H9 (cell line): ENCODE results near the gene CDH3. TPM values are rescaled to one million over a fixed set of nuclear protein-coding genes. Genes with fewer than 3 reads are reported as not detected.

ENCODE experiments used
- DNase-seq: peaks from one replicate; pipeline ENCODE4 v3.0.0-alpha.2; 2017
- H2AFZ ChIP-seq: one replicate; pipeline ENCODE4 v1.6.1; 2013; ENCODE audit warnings: mild to moderate bottlenecking, low read length, control low read depth, moderate library complexity
- H2AK5ac ChIP-seq: 2 replicates; pipeline ENCODE4 v1.6.1; 2013; ENCODE audit warnings: low read length, control low read depth, mixed read lengths; ENCODE audit not compliant: insufficient read length
- H2BK120ac ChIP-seq: one replicate; pipeline ENCODE4 v1.6.1; 2013; ENCODE audit warnings: low read depth, mild to moderate bottlenecking, low read length, control low read depth, inconsistent platforms; ENCODE audit not compliant: poor library complexity, severe bottlenecking
- H2BK12ac ChIP-seq: 2 replicates; pipeline ENCODE4 v1.6.1; 2013; ENCODE audit warnings: low read length, control low read depth, mixed read lengths, low read depth; ENCODE audit not compliant: insufficient read length
- H2BK15ac ChIP-seq: 2 replicates; pipeline ENCODE4 v1.6.1; 2013; ENCODE audit warnings: low read depth, low read length, control low read depth
- H2BK20ac ChIP-seq: one replicate; pipeline ENCODE4 v1.6.1; 2013; ENCODE audit warnings: low read depth, mild to moderate bottlenecking, low read length, control low read depth, inconsistent platforms; ENCODE audit not compliant: poor library complexity, severe bottlenecking
- H2BK5ac ChIP-seq: 2 replicates; pipeline ENCODE4 v1.6.1; 2013; ENCODE audit warnings: low read length, control low read depth, mixed read lengths; ENCODE audit not compliant: insufficient read length
- H3K14ac ChIP-seq: 2 replicates; pipeline ENCODE4 v1.6.1; 2013; ENCODE audit warnings: low read length, control low read depth; ENCODE audit not compliant: insufficient read depth
- H3K18ac ChIP-seq: 2 replicates; pipeline ENCODE4 v1.6.1; 2013; ENCODE audit warnings: low read depth, mild to moderate bottlenecking, mixed read lengths, low read length, control low read depth; ENCODE audit not compliant: insufficient read length
- H3K23ac ChIP-seq: 2 replicates; pipeline ENCODE4 v1.6.1; 2013; ENCODE audit warnings: low read length, control low read depth, mixed read lengths, low read depth; ENCODE audit not compliant: insufficient read length
- H3K23me2 ChIP-seq: 2 replicates; pipeline ENCODE4 v1.6.1; 2013; ENCODE audit warnings: low read depth, mild to moderate bottlenecking, mixed read lengths, low read length, control low read depth; ENCODE audit not compliant: insufficient read length, poor library complexity, severe bottlenecking
- H3K27ac ChIP-seq: 2 replicates; pipeline ENCODE4 v1.5.1; 2013; ENCODE audit warnings: low read length, control low read depth, mixed read lengths, low read depth; ENCODE audit not compliant: insufficient read length
- H3K27me3 ChIP-seq: 2 replicates; pipeline ENCODE4 v1.6.1; 2013; ENCODE audit warnings: low read length, control low read depth, inconsistent platforms; ENCODE audit not compliant: insufficient read depth
- H3K4ac ChIP-seq: 2 replicates; pipeline ENCODE4 v1.6.1; 2013; ENCODE audit warnings: low read depth, mild to moderate bottlenecking, control low read depth, inconsistent platforms, low read length, moderate library complexity
- H3K4me1 ChIP-seq: 2 replicates; pipeline ENCODE4 v1.6.1; 2013; ENCODE audit warnings: low read length, control low read depth, inconsistent platforms; ENCODE audit not compliant: insufficient read depth
- H3K4me2 ChIP-seq: 2 replicates; pipeline ENCODE4 v1.6.1; 2013; ENCODE audit warnings: low read length, control low read depth, mixed read lengths; ENCODE audit not compliant: insufficient read length, insufficient read depth
- H3K56ac ChIP-seq: 2 replicates; pipeline ENCODE4 v1.6.1; 2013; ENCODE audit warnings: low read depth, mild to moderate bottlenecking, mixed read lengths, low read length, control low read depth; ENCODE audit not compliant: insufficient read length
- H3K79me1 ChIP-seq: 2 replicates; pipeline ENCODE4 v1.6.1; 2013; ENCODE audit warnings: low read depth, mild to moderate bottlenecking, moderate library complexity, low read length, control low read depth, inconsistent platforms; ENCODE audit not compliant: insufficient read depth, poor library complexity, severe bottlenecking
- H3K79me2 ChIP-seq: 2 replicates; pipeline ENCODE4 v1.6.1; 2013; ENCODE audit warnings: low read length, control low read depth, inconsistent platforms; ENCODE audit not compliant: insufficient read depth
- H3K9ac ChIP-seq: 2 replicates; pipeline ENCODE4 v1.6.1; 2013; ENCODE audit warnings: low read length, control low read depth, mixed read lengths; ENCODE audit not compliant: insufficient read length; ENCODE audit errors: extremely low read depth
- H3K9me3 ChIP-seq: one replicate; pipeline ENCODE4 v1.6.1; 2013; ENCODE audit warnings: low read depth, low read length, inconsistent platforms; ENCODE audit not compliant: control insufficient read depth
- H3T11ph ChIP-seq: one replicate; pipeline ENCODE4 v1.6.1; 2013; ENCODE audit warnings: mild to moderate bottlenecking, low read length, control low read depth, inconsistent platforms
- H4K20me1 ChIP-seq: one replicate; pipeline ENCODE4 v1.6.1; 2013; ENCODE audit not compliant: control insufficient read depth, insufficient read length, insufficient read depth
- H4K5ac ChIP-seq: 2 replicates; pipeline ENCODE4 v1.6.1; 2013; ENCODE audit warnings: low read depth, mild to moderate bottlenecking, mixed read lengths, low read length, control low read depth; ENCODE audit not compliant: insufficient read length
- H4K8ac ChIP-seq: replicated peaks from 2 replicates; pipeline ENCODE4 v1.6.1; 2013; ENCODE audit warnings: low read length, control low read depth, mixed read lengths, low read depth; ENCODE audit not compliant: insufficient read length
- H4K91ac ChIP-seq: 2 replicates; pipeline ENCODE4 v1.6.1; 2013; ENCODE audit warnings: low read depth, mild to moderate bottlenecking, moderate library complexity, mixed read lengths, low read length, control low read depth; ENCODE audit not compliant: insufficient read length
- H3K27ac Mint-ChIP-seq, 3 experiments: 2 replicates in 2 of 3; 3 replicates in 1 of 3; pipeline ENCODE4 v1.8.0; 2020 to 2021; ENCODE audit warnings: mixed read lengths in 3 of 3, mild to moderate bottlenecking in 1 of 3, moderate library complexity in 1 of 3
- H3K27me3 Mint-ChIP-seq: 2 replicates; pipeline ENCODE4 v1.8.0; 2021; ENCODE audit warnings: low read depth, mild to moderate bottlenecking, moderate library complexity, mixed read lengths
- H3K36me3 Mint-ChIP-seq, 3 experiments: 2 replicates in 2 of 3; 3 replicates in 1 of 3; pipeline ENCODE4 v1.8.0; 2020 to 2021; ENCODE audit warnings: low read depth in 3 of 3, mixed read lengths in 3 of 3; ENCODE audit not compliant: insufficient read depth in 1 of 3
- H3K4me1 Mint-ChIP-seq, 2 experiments: 2 replicates each; pipeline ENCODE4 v1.8.0; 2020; ENCODE audit warnings: mixed read lengths in 2 of 2
- H3K4me3 Mint-ChIP-seq, 2 experiments: 2 replicates in 1 of 2; 3 replicates in 1 of 2; pipeline ENCODE4 v1.8.0; 2020 to 2021; ENCODE audit warnings: mild to moderate bottlenecking in 2 of 2, mixed read lengths in 2 of 2, moderate library complexity in 1 of 2
- H3K9me3 Mint-ChIP-seq, 2 experiments: 2 replicates in 1 of 2; 3 replicates in 1 of 2; pipeline ENCODE4 v1.8.0; 2020; ENCODE audit warnings: mild to moderate bottlenecking in 2 of 2, mixed read lengths in 2 of 2, moderate library complexity in 1 of 2
- CTCF ChIP-seq: fragments of 200-600 bp; sonication (generic); conservative IDR thresholded peaks from 3 replicates; pipeline ENCODE4 v1.8.0; 2021; ENCODE audit warnings: antibody characterized with exemption, mild to moderate bottlenecking
- WGBS: extraction: QIAGEN DNeasy Blood & Tissue Kit; methylation state at CpG from one replicate; pipeline ENCODE4 v1.1.7; 2013; ENCODE audit warnings: missing lambda C conversion rate, low lambda C conversion rate, mixed read lengths; ENCODE audit not compliant: insufficient read length; ENCODE audit errors: extremely low coverage; 5-methylcytosine and 5-hydroxymethylcytosine counted together
- total RNA-seq: library from RNA; stranded (reverse); gene quantifications from 2 replicates; pipeline ENCODE4 v1.2.1, GENCODE V29; 2021

The CDH3 gene
- total RNA-seq, 1 experiment from 2014 or later = 97.2 TPM

GRCh38 chr16:68733570-68733969, 88.5 kb downstream of the CDH3 start:
- no peak overlapping the region for H4K5ac ChIP-seq
- H3K79me1 ChIP-seq = no peaks in the 10 kb centered on the region
- no peak overlapping the region for H2BK15ac ChIP-seq
- no peak overlapping the region for H2AK5ac ChIP-seq
- Mint-ChIP-seq H3K27ac (0 out of 7 replicates have a peak overlapping the region, but pooled peaks of 1 of the 3 experiments have one; percentile 44), H3K36me3 (peaks cover 0 to 2% (median 2%) of the 10 kb centered on the region in 3 experiments; a peak in 4 of 7 replicates), H3K4me3 (no peak overlapping the region), H3K4me1 (peaks cover 33 to 41% of the 10 kb centered on the region in 2 experiments), H3K27me3 (peaks cover 2% of the 10 kb centered on the region; the same call in 1 of the 2 replicates), H3K9me3 (no peaks in the 10 kb centered on the region; a peak in 1 of 5 replicates)
- no peak overlapping the region for H3K18ac ChIP-seq
- no peak overlapping the region for H3T11ph ChIP-seq
- H3K79me2 ChIP-seq = no peaks in the 10 kb centered on the region
- WGBS = no CpG with 5 or more reads among the region's 9 CpGs
- H3K14ac ChIP-seq = no peak overlapping the region
- H3K56ac ChIP-seq = no peak overlapping the region
- no peak overlapping the region for H2BK12ac ChIP-seq
- no peak overlapping the region for H3K27ac ChIP-seq
- no peaks in the 10 kb centered on the region for H3K9me3 ChIP-seq
- H2BK5ac ChIP-seq = no peak overlapping the region
- H3K4me2 ChIP-seq = no peak overlapping the region
- no peak overlapping the region for H3K9ac ChIP-seq
- H3K4ac ChIP-seq = no peak overlapping the region
- no peak overlapping the region for H2AFZ ChIP-seq
- no peaks in the 10 kb centered on the region for H3K27me3 ChIP-seq
- peaks cover 10% of the 10 kb centered on the region for H3K23me2 ChIP-seq
- no peaks in the 10 kb centered on the region for H4K20me1 ChIP-seq
- no peak for DNase-seq
- no peak overlapping the region for H4K8ac ChIP-seq
- H2BK20ac ChIP-seq = no peak overlapping the region
- H3K4me1 ChIP-seq = peaks cover 9% of the 10 kb centered on the region; the same call in 1 of the 2 replicates
- H4K91ac ChIP-seq = no peak overlapping the region
- no peak for TF ChIP-seq CTCF
- H2BK120ac ChIP-seq = no peak overlapping the region
- H3K23ac ChIP-seq = no peak overlapping the region
